ENCODE results near the gene GPRC6A.

The GPRC6A gene

DNA sequence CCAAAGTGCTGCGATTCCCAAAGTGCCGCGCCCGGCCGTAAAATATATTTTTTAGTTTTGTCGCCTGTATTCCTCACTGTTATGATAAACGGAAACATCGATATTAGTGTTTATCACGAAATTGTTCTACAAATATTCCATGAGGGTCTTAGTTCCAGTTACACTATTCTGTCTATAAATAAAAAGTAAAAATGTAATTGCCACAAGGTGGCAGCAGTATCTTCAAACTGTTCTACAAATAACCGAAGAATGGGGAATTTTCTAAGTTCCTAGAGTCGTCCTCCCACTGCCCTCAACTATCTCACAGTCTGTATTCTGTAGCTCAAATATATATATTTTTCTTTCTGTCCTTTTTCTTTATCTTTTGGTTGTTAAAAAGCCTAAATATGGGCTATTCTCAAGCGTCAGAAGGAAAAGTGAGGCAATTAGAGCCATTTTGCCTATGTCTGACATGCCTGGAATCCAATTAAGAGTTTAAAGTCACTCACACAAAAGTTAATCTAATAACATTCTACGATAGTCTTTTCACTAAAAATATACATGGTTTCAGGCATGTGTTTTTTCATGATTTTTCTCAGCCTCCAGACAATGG lies 49.2 kb downstream of the GPRC6A start:
- no peak for DNase-seq (ENCODE audit: low read depth in 2 of 2)

DNA sequence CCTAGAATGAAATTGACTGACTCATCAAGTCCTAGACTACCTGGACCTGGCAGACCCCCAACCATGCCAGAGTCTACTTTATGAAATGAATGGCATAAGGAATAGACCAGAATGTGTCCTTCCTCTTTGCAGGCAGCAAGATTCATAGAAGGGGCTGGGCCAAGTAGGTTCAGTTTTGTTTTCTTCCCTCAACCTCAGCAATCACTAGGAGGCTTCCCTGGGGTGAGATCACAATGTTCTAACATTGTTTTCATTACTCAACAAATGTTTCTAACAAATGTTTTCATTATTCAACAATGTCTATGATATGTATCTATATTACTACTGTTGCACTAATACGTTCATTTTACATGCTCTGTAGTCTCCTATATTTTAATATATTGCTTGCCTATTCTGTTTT lies 55.0 kb downstream of the GPRC6A start:
- no peak for DNase-seq (ENCODE audit: low read depth in 2 of 2)

DNA sequence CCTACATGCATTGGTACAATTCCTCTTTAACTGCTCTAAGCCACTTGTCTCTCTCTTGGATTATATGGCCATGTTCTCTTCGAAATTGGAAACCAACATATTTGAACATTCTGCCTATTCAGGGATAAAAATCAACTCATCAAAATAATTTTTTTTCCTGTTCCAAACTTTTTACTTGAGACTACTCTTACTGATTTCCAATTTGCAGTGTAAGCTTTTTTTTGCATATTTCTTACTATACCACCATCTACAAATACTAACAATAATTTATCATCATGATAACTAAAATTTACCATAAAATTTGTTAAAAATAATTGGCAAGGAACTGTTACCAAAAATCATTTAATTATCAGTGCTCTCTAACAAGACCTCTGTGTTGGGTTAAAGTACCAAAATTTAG lies 56.4 kb downstream of the GPRC6A start:
- no peak for DNase-seq (ENCODE audit: low read depth in 2 of 2)

DNA sequence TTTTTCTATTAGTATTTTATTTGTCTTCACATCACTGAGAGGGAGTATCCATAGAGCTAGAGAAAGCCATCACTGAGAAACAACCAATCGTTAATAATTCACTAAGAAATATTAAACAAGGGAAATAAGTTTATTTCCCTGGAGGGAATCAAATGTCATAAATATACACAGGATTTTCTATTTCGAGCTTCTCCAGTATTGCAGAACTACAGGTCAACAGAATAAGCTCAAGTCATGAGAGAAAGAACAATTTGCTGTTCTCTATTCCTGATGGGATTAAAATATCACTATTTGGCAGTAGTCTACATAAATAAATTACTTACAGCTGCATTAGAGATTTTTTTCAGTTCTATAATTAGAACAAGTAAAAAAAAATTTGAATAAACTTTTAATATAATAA lies 61.2 kb downstream of the GPRC6A start:
- DNase-seq (ENCODE audit: low read depth in 2 of 2) = no peak

DNA sequence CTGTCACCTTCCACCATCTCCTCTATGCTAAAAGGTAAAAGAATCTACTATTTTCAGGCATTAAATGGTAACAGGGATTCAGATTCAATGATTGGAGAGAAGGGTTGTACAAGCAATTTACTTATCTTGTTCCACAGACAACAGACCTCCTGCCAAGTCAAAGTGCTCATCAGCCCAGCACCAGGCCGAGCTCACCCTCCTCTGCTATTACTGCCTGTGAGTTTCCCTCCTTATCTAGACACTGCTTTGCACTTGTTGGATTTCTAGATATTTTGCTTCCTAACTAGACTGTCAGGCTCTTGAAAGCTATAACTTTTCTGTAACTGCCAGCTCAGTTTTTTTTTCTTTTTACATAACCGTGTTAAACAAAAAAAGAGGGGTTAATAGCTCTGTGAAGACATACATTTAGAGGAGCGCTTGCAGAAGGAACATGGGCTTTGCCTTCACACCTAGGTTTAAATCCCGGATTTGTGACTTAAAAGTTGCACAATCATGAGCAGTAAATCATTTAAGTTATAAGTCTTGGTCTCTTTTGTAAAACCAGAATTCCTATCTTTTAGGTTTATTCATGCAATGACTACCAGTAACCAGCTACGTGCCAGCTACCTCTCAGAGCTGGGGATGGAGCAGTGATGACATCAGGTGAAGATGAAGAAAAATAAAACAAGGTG lies 62.2 kb downstream of the GPRC6A start:
- DNase-seq (ENCODE audit: low read depth in 2 of 2) = no peak

DNA sequence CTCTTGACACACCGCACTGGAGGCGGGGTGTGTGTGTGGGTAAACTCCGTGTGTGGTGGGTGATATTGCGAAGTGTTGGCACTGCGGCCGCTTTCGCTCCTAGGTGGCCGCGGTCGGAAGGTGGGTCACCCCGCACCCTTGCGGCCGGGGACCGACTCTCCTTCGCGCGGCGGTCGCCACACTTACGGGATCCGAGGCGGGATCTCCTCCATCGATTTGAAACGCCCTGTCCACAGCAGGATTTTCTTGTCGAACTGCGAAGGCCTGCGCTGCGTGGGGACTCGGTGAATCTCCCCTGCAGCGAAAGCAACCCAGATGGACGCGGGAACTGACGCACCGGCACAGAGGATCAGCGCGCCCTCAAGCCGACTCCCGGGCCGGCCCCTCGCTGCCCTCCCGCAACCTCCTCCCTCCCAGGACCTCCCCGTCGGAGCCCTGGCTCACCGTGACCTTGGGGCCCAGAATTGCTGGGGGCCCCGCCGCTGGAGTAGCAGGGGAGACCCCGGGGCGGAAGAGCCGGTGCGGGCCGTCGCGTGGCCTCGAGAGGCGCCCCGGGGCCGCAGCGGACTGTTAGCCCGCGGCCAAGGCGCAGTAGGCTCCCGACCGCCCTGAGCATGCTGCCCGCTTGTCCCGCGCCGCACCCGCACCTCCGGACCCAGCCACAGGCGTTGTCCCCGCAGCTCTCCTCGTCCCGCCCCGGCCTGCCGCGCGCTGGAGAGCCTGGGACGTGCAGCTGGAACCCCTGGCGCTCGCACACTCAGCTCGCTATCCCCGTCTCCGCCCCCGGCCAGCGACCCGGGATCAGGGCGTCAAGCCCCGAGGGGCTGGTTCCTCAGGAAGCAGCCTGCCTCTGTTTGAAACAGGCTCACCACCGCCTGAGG lies 63.7 kb downstream of the GPRC6A start, which contains the start of gene FAM162B:
TSS of gene FAM162B (minus strand) at position 759 of the 881 bp plus-strand sequence. CDS start at position 616, 143 bp downstream.
- DNase-seq (ENCODE audit: low read depth in 2 of 2) = no peak

DNA sequence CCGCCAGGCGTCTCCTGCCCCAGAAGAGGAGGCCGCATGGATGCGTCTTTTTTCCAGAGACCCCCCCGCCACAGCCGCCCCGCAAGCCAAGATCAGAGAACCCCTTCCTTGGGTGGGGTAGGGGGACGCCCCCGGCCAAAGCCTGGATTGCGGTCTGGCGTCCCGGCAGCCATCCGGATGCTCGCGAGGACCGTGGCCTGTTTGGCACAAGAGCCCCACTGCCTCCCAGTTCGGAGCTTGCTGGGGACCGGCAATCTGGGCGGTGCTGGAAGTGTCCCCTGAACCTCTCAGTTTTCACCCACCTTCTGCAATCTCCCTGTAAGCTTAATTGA lies 64.3 kb downstream of the GPRC6A start:
- no peak for DNase-seq (ENCODE audit: low read depth in 2 of 2)

DNA sequence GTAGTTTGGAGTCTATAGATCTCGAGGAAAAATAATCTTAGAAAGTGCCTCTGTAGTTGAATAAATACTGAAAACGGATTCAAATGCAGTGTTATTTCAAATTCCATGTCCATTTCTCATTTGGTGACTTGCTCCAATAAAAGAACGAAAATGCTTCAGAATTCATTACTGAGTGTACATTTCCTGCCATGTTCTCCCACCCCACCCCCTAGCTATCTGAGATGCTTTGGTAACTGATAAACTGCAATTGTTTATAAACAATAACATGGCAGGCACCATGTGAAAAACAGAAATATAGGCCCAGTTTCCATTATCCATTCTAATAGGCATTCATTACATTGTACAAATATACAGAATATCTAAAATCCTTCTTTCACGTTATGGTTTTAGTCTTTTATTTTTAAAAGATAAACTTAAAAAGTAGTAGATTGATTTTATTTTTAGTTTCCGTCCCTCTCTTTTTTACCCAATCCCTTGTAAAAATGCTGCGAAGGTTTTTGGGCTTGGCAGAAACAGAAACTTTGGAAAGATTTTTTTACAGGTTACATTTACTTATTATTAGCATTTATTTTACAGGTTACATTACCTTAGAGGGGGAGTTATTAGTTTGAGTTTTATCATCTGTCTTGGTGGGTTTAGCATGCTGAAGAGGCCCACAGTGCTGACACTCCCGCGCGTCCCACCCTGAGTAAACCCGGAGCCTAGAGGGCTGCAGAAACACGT lies 64.8 kb downstream of the GPRC6A start:
- DNase-seq (ENCODE audit: low read depth in 2 of 2) = no peak

DNA sequence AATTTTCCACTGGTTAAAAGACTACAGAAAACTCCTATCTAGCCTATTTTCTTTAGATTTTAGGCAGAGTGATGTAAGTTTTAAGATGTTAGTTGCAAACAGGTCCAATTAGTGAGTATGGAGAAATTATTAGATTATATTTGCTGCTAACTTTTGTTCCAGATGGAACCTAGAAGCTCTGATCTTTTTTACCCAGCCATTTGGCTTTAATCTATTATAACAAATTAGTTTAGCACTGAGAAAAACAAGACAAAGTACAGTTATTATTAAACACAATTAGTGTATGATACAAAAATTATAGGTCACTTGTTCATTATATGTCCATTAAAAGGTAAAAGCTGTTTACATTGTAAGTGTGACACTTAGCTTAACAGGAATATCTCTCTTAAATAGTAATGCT lies 65.8 kb downstream of the GPRC6A start:
- DNase-seq (ENCODE audit: low read depth in 2 of 2) = no peak

DNA sequence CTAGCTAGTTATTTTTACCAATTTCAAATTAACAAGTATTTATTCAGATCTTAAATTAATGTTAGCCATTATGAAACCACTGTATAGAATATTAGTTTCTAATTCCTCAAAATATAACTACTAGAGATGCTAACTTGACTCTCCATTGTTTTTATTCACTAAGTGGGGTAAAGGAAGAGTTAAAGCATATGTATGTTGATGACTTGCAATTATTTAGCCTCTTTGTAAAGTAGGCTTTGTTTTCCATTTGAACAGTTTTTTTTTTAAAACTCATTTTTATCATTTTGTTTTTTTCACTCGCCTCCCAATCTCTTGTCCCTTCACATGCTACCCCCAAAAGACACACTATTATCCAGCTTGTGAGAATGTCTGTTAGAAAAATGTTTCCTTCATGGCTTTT lies 66.6 kb downstream of the GPRC6A start:
- DNase-seq (ENCODE audit: low read depth in 2 of 2) = no peak

DNA sequence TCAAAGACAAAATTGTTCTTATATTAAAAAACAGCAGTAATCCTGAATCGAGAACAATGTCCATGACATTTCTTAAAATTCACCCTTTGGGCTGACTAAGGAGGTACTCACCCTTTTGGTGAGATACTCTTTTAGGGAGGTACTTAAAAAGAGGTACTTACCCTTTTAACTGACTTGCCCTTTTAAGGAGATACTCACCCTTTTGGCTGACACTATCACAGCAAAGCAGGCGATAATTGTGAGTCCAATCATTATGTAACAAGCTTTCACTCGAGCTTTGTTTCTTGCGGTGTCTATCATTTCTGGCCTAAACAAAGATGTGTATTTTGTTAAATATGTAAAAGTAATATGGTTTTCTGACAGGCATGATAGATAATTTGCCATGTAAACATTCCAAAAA lies 67.1 kb downstream of the GPRC6A start:
- DNase-seq (ENCODE audit: low read depth in 2 of 2) = no peak

DNA sequence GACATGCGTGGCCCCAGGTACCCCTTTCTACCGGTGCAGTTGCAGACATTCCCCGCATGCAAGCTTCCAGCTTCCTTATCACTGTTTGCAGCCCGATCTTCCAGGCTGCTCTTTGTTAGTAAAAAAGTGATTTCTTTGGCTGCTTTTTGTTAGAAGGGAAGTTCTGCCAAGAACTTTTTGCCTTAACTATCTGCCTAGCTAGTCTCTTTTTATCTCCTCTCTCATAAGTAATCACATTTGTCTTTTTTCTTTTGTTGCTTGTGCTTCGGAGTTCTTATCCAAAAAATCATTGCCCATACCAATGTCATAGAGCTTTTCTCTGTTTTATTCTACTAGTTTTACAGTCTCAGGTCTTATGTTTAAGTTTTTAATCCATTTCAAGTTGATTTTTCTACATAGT lies 83.7 kb downstream of the GPRC6A start:
- DNase-seq (ENCODE audit: low read depth in 2 of 2) = no peak

All from fibroblast of skin of left biceps (primary cell).